HEK293T (cell line): ENCODE data around the gene ZNF740.

Source experiments
- CTCF ChIA-PET: fragments of 350-600 bp; formaldehyde crosslinking; extraction: SDS; loops from one replicate; lab custom pipeline; 2021; ENCODE audit warnings: antibody characterized with exemption, inconsistent platforms; lab: Yijun Ruan, JAX
- POLR2A ChIA-PET: fragments of 350-600 bp; formaldehyde crosslinking; extraction: SDS; loops from one replicate; lab custom pipeline; 2020; ENCODE audit warnings: antibody characterized with exemption, inconsistent platforms; lab: Yijun Ruan, JAX
- DNase-seq: peaks from one replicate; pipeline ENCODE4 v3.0.0; 2012; ENCODE audit warnings: mixed read lengths; ENCODE audit errors: extremely low spot score
- ARNT ChIP-seq: fragments of 450-650 bp; IDR thresholded peaks from 2 replicates; pipeline ENCODE4 v1.6.1; 2017; ENCODE audit warnings: mild to moderate bottlenecking
- BHLHE40 ChIP-seq: fragments of 450-650 bp; IDR thresholded peaks from 2 replicates; pipeline ENCODE4 v1.6.1; 2016; ENCODE audit warnings: mild to moderate bottlenecking, moderate library complexity, borderline replicate concordance
- CTBP1 ChIP-seq: fragments of 450-650 bp; IDR thresholded peaks from 2 replicates; pipeline ENCODE4 v1.6.1; 2016; ENCODE audit warnings: borderline replicate concordance
- ELF4 ChIP-seq: fragments of 450-650 bp; IDR thresholded peaks from 2 replicates; pipeline ENCODE4 v1.6.1; 2017; ENCODE audit warnings: antibody characterized with exemption
- FOXA1 ChIP-seq: fragments of 450-650 bp; IDR thresholded peaks from 2 replicates; pipeline ENCODE4 v1.6.1; 2016; ENCODE audit warnings: mild to moderate bottlenecking
- FOXK2 ChIP-seq: fragments of 450-650 bp; IDR thresholded peaks from 2 replicates; pipeline ENCODE4 v1.6.1; 2016; ENCODE audit warnings: mild to moderate bottlenecking
- FOXM1 ChIP-seq: fragments of 450-650 bp; IDR thresholded peaks from 2 replicates; pipeline ENCODE4 v1.6.1; 2017; ENCODE audit warnings: mild to moderate bottlenecking, borderline replicate concordance
- HDGF ChIP-seq: fragments of 450-650 bp; IDR thresholded peaks from 2 replicates; pipeline ENCODE4 v1.6.1; 2017; ENCODE audit warnings: antibody characterized with exemption, borderline replicate concordance
- L3MBTL2 ChIP-seq: fragments of 450-650 bp; conservative IDR thresholded peaks from 2 replicates; pipeline ENCODE4 v1.6.1; 2016; ENCODE audit warnings: mild to moderate bottlenecking
- LEF1 ChIP-seq: fragments of 450-650 bp; IDR thresholded peaks from 2 replicates; pipeline ENCODE4 v1.6.1; 2017; ENCODE audit warnings: mild to moderate bottlenecking, borderline replicate concordance
- NFRKB ChIP-seq: fragments of 450-650 bp; IDR thresholded peaks from 2 replicates; pipeline ENCODE4 v1.6.1; 2016; ENCODE audit warnings: mild to moderate bottlenecking, moderate library complexity
- PKNOX1 ChIP-seq: fragments of 450-650 bp; IDR thresholded peaks from 2 replicates; pipeline ENCODE4 v1.6.1; 2016
- SP1 ChIP-seq: fragments of 450-650 bp; IDR thresholded peaks from 2 replicates; pipeline ENCODE4 v1.6.1; 2017
- SUZ12 ChIP-seq: fragments of 450-650 bp; IDR thresholded peaks from 2 replicates; pipeline ENCODE4 v1.6.1; 2016; ENCODE audit warnings: mild to moderate bottlenecking
- TARDBP ChIP-seq: fragments of 450-650 bp; IDR thresholded peaks from 2 replicates; pipeline ENCODE4 v1.6.1; 2016
- ZNF384 ChIP-seq: fragments of 450-650 bp; IDR thresholded peaks from 2 replicates; pipeline ENCODE4 v1.6.1; 2016

ZNF740 gene

GRCh38 chr12:53221203-53222080, 40.9 kb downstream of the ZNF740 start:
- ChIA-PET CTCF (interaction anchor here (0.8 kb wide), 1 partner anchor 167 kb away, joined by 5 read pairs; no protein-coding TSS in a partner anchor), POLR2A (interaction anchor here (1.0 to 2.7 kb wide), 5 partner anchors 9 to 279 kb away, joined by 3 to 7 read pairs (median 3); partner anchors contain the start of genes ESPL1 and TARBP2)
- no peak for TF ChIP-seq ELF4
- peak; percentile 75 for DNase-seq

- DNase-seq = no peak
- POLR2A ChIA-PET = no interaction called here
- CTCF ChIA-PET = no interaction called here
- TF ChIP-seq HDGF (no peak), L3MBTL2 (no peak), PKNOX1 (no peak), LEF1 (no peak), FOXK2 (no peak), SP1 (no peak), FOXM1 (no peak), TARDBP (no peak)
Measured at GRCh38 chr12:53222170-53222721, 41.7 kb downstream of the ZNF740 start.

GRCh38 chr12:53222806-53223261, 42.3 kb downstream of the ZNF740 start:
- no peak for TF ChIP-seq TARDBP
- TF ChIP-seq L3MBTL2 = no peak
- TF ChIP-seq NFRKB = no peak
- TF ChIP-seq CTBP1 = no peak
- TF ChIP-seq ELF4 = no peak
- no peak for TF ChIP-seq SP1
- TF ChIP-seq BHLHE40 = no peak
- TF ChIP-seq ARNT = no peak
- no peak for TF ChIP-seq FOXA1
- no peak for TF ChIP-seq ZNF384
- TF ChIP-seq HDGF = no peak
- TF ChIP-seq SUZ12 = no peak
- no peak for TF ChIP-seq FOXK2
- TF ChIP-seq FOXM1 = no peak
- no peak for TF ChIP-seq PKNOX1
- TF ChIP-seq LEF1 = no peak
- no peak for DNase-seq
- POLR2A ChIA-PET = interaction anchor here (1.1 kb wide), 1 partner anchor 45 kb away, joined by 4 read pairs; the partner anchor contains the start of gene ESPL1
- CTCF ChIA-PET = no interaction called here

- DNase-seq = no peak
- POLR2A ChIA-PET = interaction anchor here (1.1 kb wide), 1 partner anchor 44 kb away, joined by 4 read pairs; the partner anchor contains the start of gene ESPL1
- TF ChIP-seq ZNF384 = no peak
- no peak for TF ChIP-seq PKNOX1
- no peak for TF ChIP-seq CTBP1
- CTCF ChIA-PET = interaction anchor here (0.6 kb wide), 1 partner anchor 44 kb away, joined by 5 read pairs; the partner anchor contains the start of gene ESPL1
Measured at GRCh38 chr12:53223389-53224060, 43.0 kb downstream of the ZNF740 start.

GRCh38 chr12:53224061-53224896, 43.8 kb downstream of the ZNF740 start:
- DNase-seq = no peak
- POLR2A ChIA-PET = interaction anchor here (1.1 kb wide), 1 partner anchor 44 kb away, joined by 4 read pairs; the partner anchor contains the start of gene ESPL1
- TF ChIP-seq CTBP1 (no peak), BHLHE40 (no peak), TARDBP (no peak), FOXM1 (no peak), FOXA1 (no peak), SUZ12 (no peak), ZNF384 (no peak), PKNOX1 (no peak), LEF1 (no peak), SP1 (no peak), HDGF (no peak), ARNT (no peak), L3MBTL2 (no peak), ELF4 (no peak), NFRKB (no peak), FOXK2 (no peak)
- CTCF ChIA-PET = interaction anchor here (0.6 kb wide), 1 partner anchor 44 kb away, joined by 5 read pairs; the partner anchor contains the start of gene ESPL1
